Spleen (tissue), 7 donors: Measurements from ENCODE around the gene SEC61B.
A peak's percentile ranks its signal among the peaks of the same experiment; 100 is the strongest.

Experiments
- POLR2A ChIP-seq, 3 donors: fragments of 450-650 bp; IDR thresholded peaks; one replicate each; pipeline ENCODE4 v1.5.1; 2017; ENCODE audit warnings: antibody characterized with exemption in 3 of 3, mild to moderate bottlenecking in 1 of 3
- POLR2AphosphoS5 ChIP-seq, 3 donors: sonication (generic); formaldehyde crosslinking; IDR thresholded peaks; one replicate each; pipeline ENCODE4 v1.5.1; 2017; ENCODE audit warnings: antibody characterized with exemption in 3 of 3
- TF ChIP-seq, protein P1 (sequence below), 11 experiments: fragments of 200-600 bp in 7 of 11; fragments of 450-650 bp in 4 of 11; sonication (generic) in 4 of 11; IDR thresholded peaks in 8 of 11; conservative IDR thresholded peaks in 3 of 11; 1 replicate in 7 of 11; 2 replicates in 4 of 11; pipeline versions ENCODE4 v1.4.0 to v1.8.0; 2016 to 2021; ENCODE audit warnings: antibody characterized with exemption in 11 of 11, inconsistent platforms in 4 of 11, mild to moderate bottlenecking in 1 of 11
- donor health status: DM: no; HTN: no; CAD: no; lungs with moderate emphysema.
- donor health status: DM: no; HTN: no; CAD: no.
- donor health status: DM: no; HTN: no; CAD: no.

DNA sequence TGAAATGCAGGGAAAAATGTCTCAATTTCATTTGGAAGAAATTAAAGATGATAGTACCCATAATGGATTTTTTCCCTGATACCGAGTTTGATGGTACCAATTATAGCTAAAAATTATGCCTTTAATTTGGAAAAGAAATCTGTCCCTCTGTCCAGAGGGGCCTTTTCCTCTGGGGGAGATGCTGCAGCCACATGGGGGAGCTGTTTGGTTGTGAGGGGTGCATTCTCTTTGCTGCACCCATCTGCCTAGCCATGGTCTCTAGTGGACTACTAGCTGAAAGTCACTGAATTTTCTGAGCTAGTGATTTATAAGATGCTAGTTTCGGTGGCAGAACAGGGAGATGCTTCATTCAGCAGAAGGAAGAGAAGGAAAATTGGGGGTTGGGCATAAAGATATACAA is 9.6 kb downstream of the SEC61B start:
- TF ChIP-seq, protein P1, sequence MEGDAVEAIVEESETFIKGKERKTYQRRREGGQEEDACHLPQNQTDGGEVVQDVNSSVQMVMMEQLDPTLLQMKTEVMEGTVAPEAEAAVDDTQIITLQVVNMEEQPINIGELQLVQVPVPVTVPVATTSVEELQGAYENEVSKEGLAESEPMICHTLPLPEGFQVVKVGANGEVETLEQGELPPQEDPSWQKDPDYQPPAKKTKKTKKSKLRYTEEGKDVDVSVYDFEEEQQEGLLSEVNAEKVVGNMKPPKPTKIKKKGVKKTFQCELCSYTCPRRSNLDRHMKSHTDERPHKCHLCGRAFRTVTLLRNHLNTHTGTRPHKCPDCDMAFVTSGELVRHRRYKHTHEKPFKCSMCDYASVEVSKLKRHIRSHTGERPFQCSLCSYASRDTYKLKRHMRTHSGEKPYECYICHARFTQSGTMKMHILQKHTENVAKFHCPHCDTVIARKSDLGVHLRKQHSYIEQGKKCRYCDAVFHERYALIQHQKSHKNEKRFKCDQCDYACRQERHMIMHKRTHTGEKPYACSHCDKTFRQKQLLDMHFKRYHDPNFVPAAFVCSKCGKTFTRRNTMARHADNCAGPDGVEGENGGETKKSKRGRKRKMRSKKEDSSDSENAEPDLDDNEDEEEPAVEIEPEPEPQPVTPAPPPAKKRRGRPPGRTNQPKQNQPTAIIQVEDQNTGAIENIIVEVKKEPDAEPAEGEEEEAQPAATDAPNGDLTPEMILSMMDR (IDR thresholded peaks at IDR 0.05 in 8 of 11, conservative IDR thresholded peaks at IDR 0.05 in 3 of 11): peak in 9 of 11 experiments; percentile 6 to 56 (median 43)
- TF ChIP-seq POLR2AphosphoS5 (IDR thresholded peaks at IDR 0.05): no peak
- no peak for TF ChIP-seq POLR2A (IDR thresholded peaks at IDR 0.05)
